Vagina (tissue), 2 donors: ENCODE data around the gene PIEZO1.

ENCODE experiments used
- CTCF ChIP-seq, 3 experiments: fragments of 450-650 bp in 2 of 3; fragments of 200-600 bp in 1 of 3; sonication (generic) in 1 of 3; IDR thresholded peaks; one replicate each; pipeline ENCODE4 v1.5.1; 2017 to 2019; ENCODE audit warnings: antibody characterized with exemption in 3 of 3, mild to moderate bottlenecking in 2 of 3, moderate library complexity in 2 of 3
- POLR2AphosphoS5 ChIP-seq, 2 donors: sonication (generic); formaldehyde crosslinking; IDR thresholded peaks; one replicate each; pipeline ENCODE4 v1.9.0; 2017; ENCODE audit warnings: antibody characterized with exemption in 2 of 2, mild to moderate bottlenecking in 2 of 2, low read depth in 1 of 2; ENCODE audit not compliant: insufficient read depth in 1 of 2

- TF ChIP-seq CTCF (IDR thresholded peaks at IDR 0.05) (no peak), POLR2AphosphoS5 (IDR thresholded peaks at IDR 0.05; ENCODE audit: insufficient read depth in 1 of 2, low read depth in 1 of 2) (no peak)
These were observed 103.1 kb downstream of the PIEZO1 start for GRCh38 chr16:88681709-88682451.
